ENCODE measurements around the gene VSIG10L. TPM values are rescaled to one million over a fixed set of nuclear protein-coding genes. Genes with fewer than 3 reads are reported as not detected.

VSIG10L gene
- polyA plus RNA-seq, 1 donor (not counting 4 experiments of a cell fraction or from before 2014, with no cell fraction given), result 1.5 TPM

- Histone ChIP-seq H3K4me1 (ENCODE audit: control insufficient read depth, extremely low read depth, insufficient read depth, low read length) (no peaks in the 10 kb centered on the region), H3K4me3 (ENCODE audit: control insufficient read depth in 2 of 3, extremely low read depth in 1 of 3, insufficient read depth in 2 of 3, low read depth in 1 of 3, low read length in 3 of 3) (no peak overlapping the region), H3K27ac (ENCODE audit: control insufficient read depth, insufficient read depth, low read length) (no peak overlapping the region), H3K36me3 (ENCODE audit: control insufficient read depth in 2 of 2, extremely low read depth in 1 of 2, insufficient read depth in 2 of 2, low read length in 2 of 2) (no peaks in the 10 kb centered on the region), H4K20me1 (ENCODE audit: control insufficient read depth, extremely low read depth, insufficient read depth, low read length) (no peaks in the 10 kb centered on the region), H3K79me2 (ENCODE audit: control insufficient read depth, insufficient read depth, low read length) (no peaks in the 10 kb centered on the region), H3K4me2 (ENCODE audit: control insufficient read depth, extremely low read depth, insufficient read depth, low read depth, low read length) (no peak overlapping the region), H3K9ac (ENCODE audit: control insufficient read depth, extremely low read depth, insufficient read depth, low read length) (no peak overlapping the region), H3K9me1 (ENCODE audit: control insufficient read depth, extremely low read depth, insufficient read depth, low read length) (no peaks in the 10 kb centered on the region), H2AFZ (ENCODE audit: control insufficient read depth, low read length) (no peak overlapping the region), H3K9me3 (ENCODE audit: control insufficient read depth, low read depth, low read length) (no peaks in the 10 kb centered on the region), H3K27me3 (ENCODE audit: control insufficient read depth, extremely low read depth, insufficient read depth, low read length) (no peaks in the 10 kb centered on the region)
- FAIRE-seq, result no peak
- dilution Hi-C loops (cut with MboI; ENCODE audit: extremely low pct_ligation_motif_present, low sequenced_read_pairs), result no loop called here
- DNase-seq (ENCODE audit: low read depth, low spot score), result no peak
- TF ChIP-seq EZH2 (IDR thresholded peaks at IDR 0.05; ENCODE audit: low read length) (no peak), CTCF (optimal IDR thresholded peaks at IDR 0.05 in 1 of 3, IDR thresholded peaks at IDR 0.05 in 1 of 3, conservative IDR thresholded peaks at IDR 0.05 in 1 of 3; ENCODE audit: extremely low read depth in 1 of 3, insufficient read depth in 2 of 3, low read length in 3 of 3) (no peak)
Measured at GRCh38 chr19:51319649-51320279, 22.2 kb downstream of the VSIG10L start.

- H3K9me1 ChIP-seq (ENCODE audit: control insufficient read depth, extremely low read depth, insufficient read depth, low read length), result no peaks in the 10 kb centered on the region
- H3K27me3 ChIP-seq (ENCODE audit: control insufficient read depth, extremely low read depth, insufficient read depth, low read length), result no peaks in the 10 kb centered on the region
- no peaks in the 10 kb centered on the region for H4K20me1 ChIP-seq (ENCODE audit: control insufficient read depth, extremely low read depth, insufficient read depth, low read length)
- H3K9ac ChIP-seq (ENCODE audit: control insufficient read depth, extremely low read depth, insufficient read depth, low read length), result no peak overlapping the region
- no peaks in the 10 kb centered on the region for H3K4me1 ChIP-seq (ENCODE audit: control insufficient read depth, extremely low read depth, insufficient read depth, low read length)
- H3K79me2 ChIP-seq (ENCODE audit: control insufficient read depth, insufficient read depth, low read length), result no peaks in the 10 kb centered on the region
- TF ChIP-seq EZH2 (IDR thresholded peaks at IDR 0.05; ENCODE audit: low read length), result no peak
- TF ChIP-seq CTCF (optimal IDR thresholded peaks at IDR 0.05 in 1 of 3, IDR thresholded peaks at IDR 0.05 in 1 of 3, conservative IDR thresholded peaks at IDR 0.05 in 1 of 3; ENCODE audit: extremely low read depth in 1 of 3, insufficient read depth in 2 of 3, low read length in 3 of 3), result no peak
- dilution Hi-C loops (cut with MboI; ENCODE audit: extremely low pct_ligation_motif_present, low sequenced_read_pairs), result no loop called here
- H3K27ac ChIP-seq (ENCODE audit: control insufficient read depth, insufficient read depth, low read length), result no peak overlapping the region
- no peaks in the 10 kb centered on the region for H3K9me3 ChIP-seq (ENCODE audit: control insufficient read depth, low read depth, low read length)
- no peak overlapping the region for H2AFZ ChIP-seq (ENCODE audit: control insufficient read depth, low read length)
- no peaks in the 10 kb centered on the region for H3K36me3 ChIP-seq (ENCODE audit: control insufficient read depth in 2 of 2, extremely low read depth in 1 of 2, insufficient read depth in 2 of 2, low read length in 2 of 2)
- no peak for DNase-seq (ENCODE audit: low read depth, low spot score)
- FAIRE-seq, result no peak
- no peak overlapping the region for H3K4me3 ChIP-seq (ENCODE audit: control insufficient read depth in 2 of 3, extremely low read depth in 1 of 3, insufficient read depth in 2 of 3, low read depth in 1 of 3, low read length in 3 of 3)
- no peak overlapping the region for H3K4me2 ChIP-seq (ENCODE audit: control insufficient read depth, extremely low read depth, insufficient read depth, low read depth, low read length)
Measured at GRCh38 chr19:51318687-51319648, 23.0 kb downstream of the VSIG10L start.

Data from keratinocyte (primary cell).